ENCODE measurements around the gene PP2D1. TPM values are rescaled to one million over a fixed set of nuclear protein-coding genes. Genes with fewer than 3 reads are reported as not detected.
"Not testable (repeated sequence)": the region's sequence is repeated elsewhere in the genome, so short reads cannot be mapped to it uniquely, and the experiment has no call there.

The PP2D1 gene
- total RNA-seq, 4 donors from 2014 or later = not detected

DNA sequence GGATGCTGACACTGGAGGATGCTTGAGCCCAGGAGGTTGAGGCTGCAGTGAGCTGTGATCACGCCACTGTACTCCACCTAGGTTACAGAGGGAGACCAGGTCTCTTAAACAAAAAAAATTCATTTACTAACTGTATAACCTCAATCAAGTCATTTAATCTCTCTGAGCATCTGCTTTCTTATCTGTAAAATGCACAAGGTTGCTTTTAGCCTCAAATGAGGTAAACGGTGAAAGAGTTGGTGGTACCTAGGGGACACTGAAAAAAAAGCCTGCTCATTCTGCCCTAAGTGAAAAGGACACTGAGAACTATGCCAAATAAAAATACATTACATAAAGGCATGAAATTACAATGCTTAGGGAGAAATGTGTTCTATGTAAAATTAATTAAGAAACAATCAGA is 3.4 kb downstream of the PP2D1 start:
- no peak overlapping the region for H3K27ac ChIP-seq
- no peaks in the 10 kb centered on the region for H3K27me3 ChIP-seq
- no peak for DNase-seq
- H3K4me1 ChIP-seq = no peaks in the 10 kb centered on the region
- H3K4me3 ChIP-seq = no peak overlapping the region
- no peaks in the 10 kb centered on the region for H3K9me3 ChIP-seq
- no peak for TF ChIP-seq POLR2A (IDR thresholded peaks at IDR 0.05)
- no peaks in the 10 kb centered on the region for H3K36me3 ChIP-seq

DNA sequence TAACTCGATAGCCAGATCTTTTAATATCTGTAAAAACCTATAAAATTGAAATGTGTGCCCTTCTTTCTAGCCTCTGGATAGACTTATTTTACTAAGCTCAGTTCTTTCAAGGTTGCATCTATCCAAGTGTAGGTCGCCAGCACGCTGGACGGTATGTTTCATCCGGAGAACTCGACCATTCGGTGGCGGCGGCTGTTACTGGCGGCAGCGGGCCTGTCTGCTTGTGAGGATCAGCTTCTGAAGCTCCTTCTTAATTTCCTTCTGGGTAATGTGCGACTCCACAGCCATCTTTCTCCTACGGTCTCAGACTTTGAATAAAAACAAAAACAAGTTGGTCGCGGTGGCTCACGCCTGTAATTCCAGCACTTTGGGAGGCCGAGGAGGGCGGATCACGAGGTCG is 4.1 kb downstream of the PP2D1 start:
- H3K4me1 ChIP-seq = no peaks in the 10 kb centered on the region
- DNase-seq = no peak
- H3K36me3 ChIP-seq = no peaks in the 10 kb centered on the region
- no peak overlapping the region for H3K4me3 ChIP-seq
- no peaks in the 10 kb centered on the region for H3K27me3 ChIP-seq
- TF ChIP-seq POLR2A (IDR thresholded peaks at IDR 0.05) = no peak
- TF ChIP-seq CTCF (IDR thresholded peaks at IDR 0.05) = no peak
- no peaks in the 10 kb centered on the region for H3K9me3 ChIP-seq
- H3K27ac ChIP-seq = no peak overlapping the region

DNA sequence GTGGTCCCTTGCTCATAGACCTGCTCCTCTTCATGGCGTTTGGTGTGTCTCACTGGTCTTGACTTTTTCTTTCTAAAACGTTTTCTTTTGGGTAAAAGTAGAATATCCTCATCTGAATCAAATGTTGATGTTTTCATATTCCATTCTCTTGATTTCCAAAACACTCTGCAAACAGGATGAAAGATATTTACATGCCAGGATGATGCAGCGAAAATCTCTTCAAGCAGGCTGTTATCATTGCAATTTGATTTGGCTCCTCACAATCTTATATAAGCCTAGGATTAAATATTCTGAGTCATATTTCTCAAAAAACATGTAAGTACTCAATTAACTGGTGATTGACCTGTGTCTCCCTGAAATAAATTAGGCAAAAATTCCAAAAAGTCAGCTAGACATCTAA is 10.1 kb downstream of the PP2D1 start:
- TF ChIP-seq POLR2A (IDR thresholded peaks at IDR 0.05) = no peak
- TF ChIP-seq CTCF (IDR thresholded peaks at IDR 0.05) = no peak
- Histone ChIP-seq H3K27me3 (no peaks in the 10 kb centered on the region), H3K9me3 (no peaks in the 10 kb centered on the region), H3K27ac (no peak overlapping the region), H3K36me3 (no peaks in the 10 kb centered on the region), H3K4me1 (no peaks in the 10 kb centered on the region), H3K4me3 (no peak overlapping the region)
- DNase-seq = no peak

- Histone ChIP-seq H3K9me3 (no peaks in the 10 kb centered on the region), H3K4me1 (no peaks in the 10 kb centered on the region), H3K4me3 (no peak overlapping the region), H3K27ac (no peak overlapping the region), H3K36me3 (no peaks in the 10 kb centered on the region), H3K27me3 (no peaks in the 10 kb centered on the region)
- TF ChIP-seq POLR2A (IDR thresholded peaks at IDR 0.05) (no peak), CTCF (IDR thresholded peaks at IDR 0.05) (no peak)
- no peak for DNase-seq
These were observed 14.6 kb downstream of the PP2D1 start for GRCh38 chr3:19997502-19997901.

- H3K27ac ChIP-seq = no peak overlapping the region
- no peak overlapping the region for H3K4me3 ChIP-seq
- no peak for DNase-seq
- H3K27me3 ChIP-seq = no peaks in the 10 kb centered on the region
- TF ChIP-seq POLR2A (IDR thresholded peaks at IDR 0.05) = no peak
- no peak for TF ChIP-seq CTCF (IDR thresholded peaks at IDR 0.05)
- H3K4me1 ChIP-seq = no peaks in the 10 kb centered on the region
- H3K9me3 ChIP-seq = no peaks in the 10 kb centered on the region
- no peaks in the 10 kb centered on the region for H3K36me3 ChIP-seq
These were observed 17.3 kb downstream of the PP2D1 start for GRCh38 chr3:19994796-19995195.

DNA sequence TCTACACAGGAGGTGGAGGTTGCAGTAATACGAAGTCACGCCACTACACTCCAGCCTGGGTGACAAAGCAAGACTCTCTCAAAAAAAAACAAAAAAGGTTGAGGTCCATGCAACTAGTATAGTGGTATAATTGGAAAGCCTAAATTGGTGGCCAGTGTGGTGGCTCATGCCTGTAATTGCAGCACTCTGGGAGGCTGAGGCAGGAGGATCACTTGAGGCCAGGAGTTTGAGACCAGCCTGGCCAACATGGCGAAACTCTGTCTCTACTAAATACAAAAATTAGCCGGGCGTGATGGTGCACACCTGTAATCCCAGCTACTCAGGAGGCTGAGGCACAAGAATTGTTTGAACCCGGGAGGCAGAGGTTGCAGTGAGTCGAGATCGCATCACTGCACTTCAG is 23.2 kb downstream of the PP2D1 start:
- H3K4me3 ChIP-seq, DNase-seq, H3K4me1 ChIP-seq, H3K9me3 ChIP-seq, H3K27ac ChIP-seq, H3K36me3 ChIP-seq, H3K27me3 ChIP-seq: not testable (repeated sequence)

GRCh38 chr3:19972054-19972453 is 40.0 kb downstream of the PP2D1 start:
- no peak overlapping the region for H3K27ac ChIP-seq
- H3K4me1 ChIP-seq = no peaks in the 10 kb centered on the region
- H3K27me3 ChIP-seq = no peaks in the 10 kb centered on the region
- H3K36me3 ChIP-seq = peaks cover 0 to 28% (median 0%) of the 10 kb centered on the region in 3 donors
- H3K9me3 ChIP-seq = no peaks in the 10 kb centered on the region
- no peak for TF ChIP-seq CTCF (IDR thresholded peaks at IDR 0.05)
- TF ChIP-seq POLR2A (IDR thresholded peaks at IDR 0.05) = no peak
- no peak overlapping the region for H3K4me3 ChIP-seq
- no peak for DNase-seq
